GM19395 (cell line): ENCODE results near the gene WNK3.
"Not testable (repeated sequence)": the region's sequence is repeated elsewhere in the genome, so short reads cannot be mapped to it uniquely, and the experiment has no call there.

ENCODE experiments used
- ATAC-seq: cut with Tn5 transposase; IDR thresholded peaks from one replicate; pipeline ENCODE4 v1.9.1; 2021; ENCODE audit warnings: mild to moderate bottlenecking, moderate library complexity; ENCODE audit not compliant: unreplicated experiment

Gene WNK3

GRCh38 chrX:54357414-54358377, at the start of gene WNK3:
TSS of gene WNK3 (minus strand) at chrX:54358046.
- peak; percentile 14 for ATAC-seq

- ATAC-seq = no peak
Measured at GRCh38 chrX:54407266-54407665, 49.4 kb upstream of the WNK3 start.

- ATAC-seq = no peak
Measured at GRCh38 chrX:54397113-54397512, 39.3 kb upstream of the WNK3 start.

- no peak for ATAC-seq
Measured at GRCh38 chrX:54386314-54386713, 28.5 kb upstream of the WNK3 start.

- not testable (repeated sequence) for ATAC-seq
Measured at GRCh38 chrX:54384661-54385060, 26.8 kb upstream of the WNK3 start.

- ATAC-seq = no peak
Measured at GRCh38 chrX:54359408-54359807, 1.6 kb upstream of the WNK3 start.

GRCh38 chrX:54358424-54359211, 772 bp upstream of the WNK3 start:
- ATAC-seq = peak; percentile 63

- ATAC-seq = no peak
Measured at GRCh38 chrX:54352677-54353076, 5.2 kb downstream of the WNK3 start.

GRCh38 chrX:54337383-54337782, 20.5 kb downstream of the WNK3 start:
- ATAC-seq = not testable (repeated sequence)

GRCh38 chrX:54325077-54325476, 32.8 kb downstream of the WNK3 start:
- no peak for ATAC-seq

- ATAC-seq = no peak
Measured at GRCh38 chrX:54320067-54320466, 37.8 kb downstream of the WNK3 start.

GRCh38 chrX:54306379-54306778, 51.5 kb downstream of the WNK3 start:
- no peak for ATAC-seq

- ATAC-seq = no peak
Measured at GRCh38 chrX:54301516-54301915, 56.3 kb downstream of the WNK3 start.

GRCh38 chrX:54294306-54294705, 63.5 kb downstream of the WNK3 start:
- no peak for ATAC-seq

- no peak for ATAC-seq
Measured at GRCh38 chrX:54292755-54293154, 65.1 kb downstream of the WNK3 start.

- ATAC-seq = no peak
Measured at GRCh38 chrX:54291758-54292157, 66.1 kb downstream of the WNK3 start.

GRCh38 chrX:54288968-54289367, 68.9 kb downstream of the WNK3 start:
- ATAC-seq = no peak

- no peak for ATAC-seq
Measured at GRCh38 chrX:54288277-54288676, 69.6 kb downstream of the WNK3 start.

GRCh38 chrX:54281676-54282075, 76.2 kb downstream of the WNK3 start:
- ATAC-seq = no peak

- no peak for ATAC-seq
Measured at GRCh38 chrX:54280466-54280865, 77.4 kb downstream of the WNK3 start.

- no peak for ATAC-seq
Measured at GRCh38 chrX:54271664-54272063, 86.2 kb downstream of the WNK3 start.

GRCh38 chrX:54248309-54248708, 109.5 kb downstream of the WNK3 start:
- ATAC-seq = no peak
